Astrocyte of the cerebellum (primary cell): ENCODE data around the gene JARID2.

Source experiments
- DNase-seq: peaks from one replicate; pipeline ENCODE4 v3.0.0-alpha.2; 2011; ENCODE audit warnings: low read depth
- H3K4me3 ChIP-seq: 2 replicates; pipeline ENCODE4 v1.5.1; 2011; ENCODE audit warnings: mild to moderate bottlenecking, low read depth, low read length, moderate library complexity
- CTCF ChIP-seq: IDR thresholded peaks from 2 replicates; pipeline ENCODE4 v1.5.1; 2012; ENCODE audit warnings: low read length, low read depth, moderate library complexity, mild to moderate bottlenecking; ENCODE audit errors: missing control alignments
- in situ Hi-C: cut with HindIII; loops from 2 replicates; pipeline ENCODE4 v1.10.0; 2017; ENCODE audit warnings: low sequenced_read_pairs

JARID2 gene

DNA sequence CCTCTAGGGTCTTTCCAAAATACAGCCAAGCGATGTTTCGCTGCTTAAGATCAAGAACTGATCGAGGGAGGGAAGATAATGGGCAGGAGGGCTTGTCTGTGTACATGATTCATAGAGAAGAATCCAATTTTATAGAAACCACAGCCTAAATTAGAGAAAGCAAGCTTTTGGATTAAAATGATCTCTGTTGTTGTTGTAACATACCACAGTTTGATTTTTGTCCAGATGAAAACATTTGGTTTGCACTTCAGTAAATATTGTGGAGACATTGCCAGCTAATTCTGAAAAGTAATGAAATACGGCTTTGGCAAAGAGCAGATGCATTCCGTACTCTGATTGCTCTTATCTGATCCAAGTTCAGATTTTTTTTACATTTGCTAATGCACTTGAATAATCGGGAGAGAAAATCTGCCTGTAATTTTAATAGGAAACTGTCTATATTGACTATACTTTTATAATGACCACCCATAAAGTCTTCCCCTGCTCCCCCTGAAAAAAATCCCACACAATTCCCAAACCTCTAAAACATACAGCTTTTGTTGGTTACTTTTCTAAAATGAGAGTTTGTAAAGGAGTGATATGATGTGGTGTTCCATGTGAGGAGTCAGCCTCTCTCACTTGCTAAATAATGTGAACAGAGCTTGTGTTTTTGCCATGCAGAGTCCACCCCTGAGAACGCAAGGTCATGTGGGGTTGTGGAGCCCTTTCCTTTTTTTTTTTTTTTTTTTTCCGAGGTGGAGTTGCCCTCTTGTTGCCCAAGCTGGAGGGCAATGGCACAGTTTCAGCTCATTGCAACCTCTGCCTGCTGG lies 217.1 kb downstream of the JARID2 start:
- H3K4me3 ChIP-seq, result no peak overlapping the region
- DNase-seq, result peak; percentile 60
- no peak for TF ChIP-seq CTCF
- in situ Hi-C loops, result no loop called here

DNA sequence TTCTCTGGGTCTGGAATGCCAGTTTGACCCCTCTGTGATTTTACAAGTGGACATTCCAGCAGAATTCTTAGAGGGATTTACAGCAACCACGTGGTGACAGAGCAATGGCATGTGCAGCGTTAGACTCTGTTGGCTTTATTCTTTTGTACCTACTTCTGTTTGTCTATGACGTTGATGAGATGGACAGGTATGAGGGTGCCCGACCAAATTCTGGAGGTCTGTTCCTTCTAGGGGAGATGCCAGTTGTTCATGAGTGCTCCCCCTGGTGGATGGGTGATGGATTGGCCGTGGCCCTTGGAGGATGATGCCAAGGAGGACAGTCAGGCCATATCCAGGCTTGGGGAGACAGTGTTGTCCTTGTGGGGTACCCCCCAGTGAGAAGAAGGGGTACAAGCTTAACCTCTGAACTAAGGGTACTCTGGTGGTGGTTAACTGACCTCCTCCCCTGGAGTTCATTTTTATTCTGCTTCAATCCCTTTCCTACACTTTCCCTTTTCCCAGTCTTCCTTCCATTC lies 218.4 kb downstream of the JARID2 start:
- H3K4me3 ChIP-seq, result no peak overlapping the region
- in situ Hi-C loops, result no loop called here
- DNase-seq, result no peak
- peak; percentile 60 for TF ChIP-seq CTCF

DNA sequence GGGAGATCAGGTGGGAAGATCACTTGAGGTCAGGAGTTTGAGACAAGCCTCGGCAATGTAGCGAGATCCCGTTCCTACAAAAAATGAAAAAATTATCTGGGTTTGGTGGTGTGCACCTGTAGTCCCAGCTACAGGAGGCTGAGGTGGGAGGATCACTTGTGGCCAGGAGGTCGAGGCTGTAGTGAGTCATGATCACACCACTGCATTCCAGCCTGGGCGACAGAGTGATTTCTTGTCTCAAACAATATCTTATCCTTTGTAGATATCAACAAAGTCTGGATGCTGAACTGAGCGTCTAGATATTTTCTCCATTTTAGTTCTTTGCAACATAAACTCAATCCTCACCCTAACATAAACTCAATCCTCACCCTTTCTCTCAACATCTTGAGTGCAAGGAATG lies 219.3 kb downstream of the JARID2 start:
- in situ Hi-C loops, result no loop called here
- DNase-seq, result no peak
- no peak overlapping the region for H3K4me3 ChIP-seq
- TF ChIP-seq CTCF, result no peak

DNA sequence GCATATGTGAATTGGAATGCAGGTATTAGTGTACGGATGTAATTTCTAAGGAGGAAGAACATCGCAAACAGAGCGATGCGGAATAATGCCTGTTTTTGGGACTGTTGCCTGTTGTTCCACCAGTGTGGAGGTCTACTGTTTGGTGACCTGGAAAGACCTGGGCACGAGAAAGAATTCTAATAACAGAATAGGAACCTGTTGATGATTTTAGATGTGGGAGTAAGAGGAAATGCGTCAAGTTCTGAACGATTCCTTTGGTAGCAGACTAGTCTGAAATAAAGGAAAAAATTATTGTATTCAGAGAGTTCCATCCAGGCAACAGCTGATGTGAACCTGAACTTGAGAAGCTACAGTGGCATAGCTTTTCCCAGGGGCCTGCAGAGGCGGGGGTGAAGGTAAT lies 224.9 kb downstream of the JARID2 start:
- no peak for TF ChIP-seq CTCF
- in situ Hi-C loops, result no loop called here
- DNase-seq, result no peak
- no peak overlapping the region for H3K4me3 ChIP-seq

DNA sequence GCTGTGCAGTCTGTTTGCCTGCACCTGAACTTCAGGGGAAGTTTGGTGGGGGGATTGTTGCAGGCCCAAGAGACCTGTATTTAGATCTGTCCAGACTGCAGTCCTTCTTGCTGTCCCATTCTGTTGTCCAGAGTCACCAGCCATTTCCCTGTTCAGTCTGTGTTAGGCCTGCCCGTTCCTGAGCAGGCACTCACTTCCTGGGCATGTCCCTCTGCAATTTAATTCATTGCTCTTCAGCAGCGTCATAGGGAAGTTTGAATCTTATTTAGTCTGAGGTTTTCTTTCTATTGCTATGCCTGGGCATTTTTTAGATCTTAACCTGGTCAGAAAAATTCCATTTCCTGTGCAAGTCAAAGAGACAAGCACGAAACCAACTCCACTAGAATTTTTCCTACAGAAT lies 226.8 kb downstream of the JARID2 start:
- no peak for TF ChIP-seq CTCF
- no peak overlapping the region for H3K4me3 ChIP-seq
- no peak for DNase-seq
- in situ Hi-C loops, result no loop called here

DNA sequence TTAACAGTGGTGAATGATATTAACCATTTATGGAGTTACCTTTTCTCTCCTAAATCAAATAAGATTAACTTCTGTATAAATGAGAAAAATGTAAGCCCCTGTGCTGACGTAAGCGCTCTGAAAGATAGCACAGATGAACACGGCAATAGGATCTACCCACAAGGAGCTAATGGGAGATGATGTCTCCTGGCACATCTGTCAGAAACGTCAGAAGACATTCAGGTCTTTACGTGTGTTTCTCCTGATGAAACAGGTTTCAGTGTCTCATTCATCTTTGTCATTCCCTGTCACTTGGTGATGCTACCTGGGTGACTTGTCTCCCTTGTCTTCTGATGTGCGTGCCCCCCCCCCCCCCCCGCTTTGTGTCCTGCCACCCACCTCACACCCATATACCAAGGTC lies 227.3 kb downstream of the JARID2 start:
- in situ Hi-C loops, result no loop called here
- TF ChIP-seq CTCF, result no peak
- no peak overlapping the region for H3K4me3 ChIP-seq
- no peak for DNase-seq
